IMR-90 (cell line): ENCODE measurements around the gene PRKCB. TPM values are rescaled to one million over a fixed set of nuclear protein-coding genes. Genes with fewer than 3 reads are reported as not detected.

Experiments used
- ATAC-seq: fragments of 200-7000 bp; cut with Tn5 transposase; 2 replicates; pipeline ENCODE4 v1.9.1; 2020; ENCODE audit warnings: low read depth, mild to moderate bottlenecking, moderate library complexity
- BruUV-seq: library from RNA; stranded (reverse); fragments of 400-500 nt; replicated peaks from 2 replicates; lab custom pipeline; 2021; lab: Mats Ljungman, UMichigan
- CTCF ChIA-PET: fragments of 300-600 bp; formaldehyde crosslinking; extraction: SDS; loops from one replicate; lab custom pipeline; 2021; ENCODE audit warnings: antibody characterized with exemption; lab: Yijun Ruan, JAX
- POLR2A ChIA-PET: fragments of 300-600 bp; sonication (Branson Sonifier 250); formaldehyde crosslinking; loops from one replicate; lab custom pipeline; 2022; ENCODE audit warnings: antibody characterized with exemption; ENCODE audit not compliant: unreplicated experiment; lab: Charles Lee
- DNase-seq: peaks from one replicate; pipeline ENCODE4 v3.0.0; 2013
- H2AFZ ChIP-seq: replicated peaks from 2 replicates; pipeline ENCODE3; 2013; ENCODE audit warnings: low read length, mild to moderate bottlenecking; ENCODE audit not compliant: poor library complexity
- H2AK5ac ChIP-seq: 2 replicates; pipeline ENCODE4 v1.6.1; 2013; ENCODE audit warnings: low read depth, low read length, inconsistent platforms
- H2AK9ac ChIP-seq: replicated peaks from 2 replicates; pipeline ENCODE3; 2013; ENCODE audit warnings: mild to moderate bottlenecking, low read depth, low read length, moderate library complexity; ENCODE audit not compliant: poor library complexity
- H2BK120ac ChIP-seq: 2 replicates; pipeline ENCODE4 v1.6.1; 2013; ENCODE audit warnings: low read depth, low read length, inconsistent platforms
- H2BK15ac ChIP-seq: 3 replicates; pipeline ENCODE4 v1.6.1; 2013; ENCODE audit warnings: low read depth, low read length, inconsistent platforms
- H2BK20ac ChIP-seq: 2 replicates; pipeline ENCODE4 v1.6.1; 2013; ENCODE audit warnings: low read depth, mild to moderate bottlenecking, inconsistent platforms, low read length, moderate library complexity
- H2BK5ac ChIP-seq: 2 replicates; pipeline ENCODE4 v1.6.1; 2013; ENCODE audit warnings: mild to moderate bottlenecking, low read depth, low read length, inconsistent platforms; ENCODE audit not compliant: poor library complexity, severe bottlenecking
- H3K14ac ChIP-seq: replicated peaks from 2 replicates; pipeline ENCODE4 v1.6.1; 2013; ENCODE audit warnings: low read depth, low read length, inconsistent platforms
- H3K18ac ChIP-seq: 2 replicates; pipeline ENCODE4 v1.6.1; 2013; ENCODE audit warnings: low read depth, low read length, control low read depth
- H3K23ac ChIP-seq: 2 replicates; pipeline ENCODE4 v1.6.1; 2013; ENCODE audit warnings: low read depth, low read length, inconsistent platforms
- H3K27ac ChIP-seq: 2 replicates; pipeline ENCODE4 v1.5.1; 2013; ENCODE audit warnings: mild to moderate bottlenecking, control low read depth, low read length; ENCODE audit not compliant: insufficient read depth
- H3K27me3 ChIP-seq: 2 replicates; pipeline ENCODE4 v1.6.1; 2013; ENCODE audit warnings: low read length; ENCODE audit not compliant: control insufficient read depth, insufficient read depth
- H3K36me3 ChIP-seq: 2 replicates; pipeline ENCODE4 v1.6.1; 2013; ENCODE audit warnings: low read length, mixed read lengths; ENCODE audit not compliant: control insufficient read depth, insufficient read depth
- H3K4ac ChIP-seq: 2 replicates; pipeline ENCODE4 v1.6.1; 2013; ENCODE audit warnings: low read depth, low read length, inconsistent platforms
- H3K4me1 ChIP-seq: 2 replicates; pipeline ENCODE4 v1.6.1; 2013; ENCODE audit warnings: low read length, mixed read lengths; ENCODE audit not compliant: control insufficient read depth, insufficient read depth
- H3K4me2 ChIP-seq: 2 replicates; pipeline ENCODE4 v1.6.1; 2013; ENCODE audit warnings: low read depth, mild to moderate bottlenecking, control low read depth, low read length, moderate library complexity
- H3K4me3 ChIP-seq: 2 replicates; pipeline ENCODE4 v1.5.1; 2013; ENCODE audit warnings: low read depth, mild to moderate bottlenecking, control low read depth, low read length, moderate library complexity; ENCODE audit not compliant: insufficient read depth
- H3K56ac ChIP-seq: 2 replicates; pipeline ENCODE4 v1.6.1; 2013; ENCODE audit warnings: low read length, inconsistent platforms; ENCODE audit not compliant: insufficient read depth; ENCODE audit errors: extremely low read depth
- H3K79me1 ChIP-seq, 2 experiments: 2 replicates each; pipeline ENCODE4 v1.6.1; 2013; ENCODE audit warnings: low read length in 2 of 2, inconsistent platforms in 1 of 2, low read depth in 1 of 2
- H3K9ac ChIP-seq: 2 replicates; pipeline ENCODE4 v1.6.1; 2013; ENCODE audit warnings: low read depth, low read length, control low read depth
- H3K9me1 ChIP-seq: 2 replicates; pipeline ENCODE4 v1.6.1; 2013; ENCODE audit warnings: low read length, inconsistent platforms; ENCODE audit not compliant: insufficient read depth
- H3K9me3 ChIP-seq: 2 replicates; pipeline ENCODE4 v1.6.1; 2013; ENCODE audit warnings: low read length; ENCODE audit not compliant: control insufficient read depth, insufficient read depth
- H4K20me1 ChIP-seq: 2 replicates; pipeline ENCODE4 v1.6.1; 2013; ENCODE audit warnings: low read length, inconsistent platforms; ENCODE audit not compliant: insufficient read depth
- H4K5ac ChIP-seq: 2 replicates; pipeline ENCODE4 v1.6.1; 2013; ENCODE audit warnings: mild to moderate bottlenecking, low read depth, low read length, control low read depth
- H4K8ac ChIP-seq, 2 experiments: 2 replicates each; pipeline ENCODE4 v1.6.1; 2013; ENCODE audit warnings: low read depth in 2 of 2, low read length in 2 of 2, control low read depth in 1 of 2, inconsistent platforms in 1 of 2
- H4K91ac ChIP-seq: 2 replicates; pipeline ENCODE4 v1.6.1; 2013; ENCODE audit warnings: low read depth, low read length, inconsistent platforms; ENCODE audit not compliant: insufficient read depth
- BHLHE40 ChIP-seq: fragments of 150-350 bp; IDR thresholded peaks from 2 replicates; pipeline ENCODE4 v1.6.1; 2016; ENCODE audit warnings: mild to moderate bottlenecking, low read depth, low read length
- CEBPB ChIP-seq: IDR thresholded peaks from 2 replicates; pipeline ENCODE4 v1.6.1; 2012; ENCODE audit warnings: low read depth, low read length, improper control_type of control experiment
- CHD1 ChIP-seq: IDR thresholded peaks from 2 replicates; pipeline ENCODE4 v1.6.1; 2012; ENCODE audit warnings: low read depth, low read length, improper control_type of control experiment
- CTCF ChIP-seq: conservative IDR thresholded peaks from 2 replicates; pipeline ENCODE4 v1.5.1; 2012; ENCODE audit warnings: mild to moderate bottlenecking, low read depth, low read length, improper control_type of control experiment
- ELK1 ChIP-seq: fragments of 150-350 bp; IDR thresholded peaks from 2 replicates; pipeline ENCODE4 v1.6.1; 2016; ENCODE audit warnings: low read depth, mild to moderate bottlenecking, low read length, moderate library complexity, borderline replicate concordance
- FOS ChIP-seq: fragments of 150-350 bp; IDR thresholded peaks from 2 replicates; pipeline ENCODE4 v1.6.1; 2016; ENCODE audit warnings: low read depth, low read length
- MAFK ChIP-seq: IDR thresholded peaks from 2 replicates; pipeline ENCODE4 v1.6.1; 2012; ENCODE audit warnings: low read depth, low read length, improper control_type of control experiment
- MAZ ChIP-seq: IDR thresholded peaks from 2 replicates; pipeline ENCODE4 v1.6.1; 2012; ENCODE audit warnings: low read depth, mild to moderate bottlenecking, low read length, improper control_type of control experiment, moderate library complexity, borderline replicate concordance
- MXI1 ChIP-seq: IDR thresholded peaks from 2 replicates; pipeline ENCODE4 v1.6.1; 2012; ENCODE audit warnings: low read depth, mild to moderate bottlenecking, low read length, moderate library complexity, borderline replicate concordance
- NFE2L2 ChIP-seq: fragments of 150-350 bp; IDR thresholded peaks from 2 replicates; pipeline ENCODE4 v1.6.1; 2016; ENCODE audit warnings: low read depth, mild to moderate bottlenecking, low read length
- POLR2A ChIP-seq: IDR thresholded peaks from 2 replicates; pipeline ENCODE4 v1.6.1; 2012; ENCODE audit warnings: mild to moderate bottlenecking, low read depth, low read length
- RAD21 ChIP-seq: IDR thresholded peaks from 2 replicates; pipeline ENCODE4 v1.6.1; 2012; ENCODE audit warnings: low read length, improper control_type of control experiment
- RCOR1 ChIP-seq: IDR thresholded peaks from 2 replicates; pipeline ENCODE4 v1.6.1; 2012; ENCODE audit warnings: mild to moderate bottlenecking, low read length, improper control_type of control experiment; ENCODE audit not compliant: insufficient replicate concordance
- RFX5 ChIP-seq: IDR thresholded peaks from 2 replicates; pipeline ENCODE4 v1.8.0; 2012; ENCODE audit warnings: low read depth, mild to moderate bottlenecking, low read length, moderate library complexity
- SMC3 ChIP-seq: fragments of 150-350 bp; IDR thresholded peaks from 2 replicates; pipeline ENCODE4 v1.6.1; 2016; ENCODE audit warnings: low read depth, mild to moderate bottlenecking, antibody characterized with exemption, low read length, moderate library complexity
- WGBS, 2 experiments: methylation state at CpG; one replicate each; pipeline versions ENCODE4 v1.1.5 to v1.1.7; 2013; ENCODE audit warnings: missing lambda C conversion rate in 2 of 2; ENCODE audit not compliant: insufficient read length in 1 of 2; ENCODE audit errors: extremely low coverage in 2 of 2; 5-methylcytosine and 5-hydroxymethylcytosine counted together
- dilution Hi-C: fragments of 300-500 bp; cut with HindIII; formaldehyde crosslinking; loops from one replicate; pipeline ENCODE4 v1.14.3; 2018; ENCODE audit warnings: low sequenced_read_pairs; ENCODE audit not compliant: unreplicated experiment
- in situ Hi-C: fragments of 300-500 bp; cut with MboI; formaldehyde crosslinking; loops from 3 replicates; pipeline ENCODE4 v1.14.3; 2019; ENCODE audit warnings: low sequenced_read_pairs, inconsistent platforms, mixed read lengths
- intact Hi-C: fragments of 100-400 bp; cut with micrococcal nuclease; formaldehyde crosslinking; loops from 2 replicates; pipeline ENCODE4 v1.10.0; 2022
- polyA plus RNA-seq, 3 experiments: library from polyadenylated mRNA; depleted of rRNA; stranded (reverse); fragments of >200 nt; gene quantifications; 2 replicates each; pipeline ENCODE4 v1.2.3, GENCODE V29; 2012; ENCODE audit warnings: low replicate concordance in 1 of 3
- total RNA-seq: library from RNA; depleted of rRNA; stranded (reverse); fragments of >200 nt; gene quantifications from 2 replicates; pipeline ENCODE4 v1.2.3, GENCODE V29; 2012
- TF ChIP-seq, protein P1 (sequence below): fragments of 150-350 bp; IDR thresholded peaks from 2 replicates; pipeline ENCODE4 v1.6.1; 2017; ENCODE audit warnings: mild to moderate bottlenecking, antibody characterized with exemption, low read length, low read depth

PRKCB gene
- total and polyA plus RNA-seq, 2 of the 4 experiments (the other 2 are of a cell fraction): under 0.01 TPM; not detected in 1

- CTCF ChIA-PET: interaction anchor here (1.9 kb wide), 1 partner anchor 230 kb away, joined by 4 read pairs; no protein-coding TSS in a partner anchor
- no peak overlapping the region for H3K4me3 ChIP-seq
- no peaks in the 10 kb centered on the region for H3K27me3 ChIP-seq
- POLR2A ChIA-PET: no interaction called here
- H3K4ac ChIP-seq: no peak overlapping the region
- no peak overlapping the region for H3K4me2 ChIP-seq
- H3K79me1 ChIP-seq: no peaks in the 10 kb centered on the region
- BruUV-seq: no TSS peak
- H2AFZ ChIP-seq: no peak overlapping the region
- H2BK120ac ChIP-seq: no peak overlapping the region
- no peak for TF ChIP-seq CTCF
- no peak for TF ChIP-seq RCOR1
- TF ChIP-seq MAFK: no peak
- TF ChIP-seq CHD1: no peak
- no peak for TF ChIP-seq SMC3
- no peak for TF ChIP-seq CEBPB
- TF ChIP-seq MAZ: no peak
- no peak for TF ChIP-seq RFX5
- TF ChIP-seq BHLHE40: no peak
- TF ChIP-seq RAD21: no peak
- TF ChIP-seq FOS: no peak
- TF ChIP-seq ELK1: no peak
- TF ChIP-seq POLR2A: no peak
- no peak for TF ChIP-seq NFE2L2
- TF ChIP-seq, protein P1, sequence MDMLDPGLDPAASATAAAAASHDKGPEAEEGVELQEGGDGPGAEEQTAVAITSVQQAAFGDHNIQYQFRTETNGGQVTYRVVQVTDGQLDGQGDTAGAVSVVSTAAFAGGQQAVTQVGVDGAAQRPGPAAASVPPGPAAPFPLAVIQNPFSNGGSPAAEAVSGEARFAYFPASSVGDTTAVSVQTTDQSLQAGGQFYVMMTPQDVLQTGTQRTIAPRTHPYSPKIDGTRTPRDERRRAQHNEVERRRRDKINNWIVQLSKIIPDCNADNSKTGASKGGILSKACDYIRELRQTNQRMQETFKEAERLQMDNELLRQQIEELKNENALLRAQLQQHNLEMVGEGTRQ: no peak
- TF ChIP-seq MXI1: no peak
- no peak overlapping the region for H3K9ac ChIP-seq
- H4K8ac ChIP-seq: no peak overlapping the region
- DNase-seq: no peak
- H3K27ac ChIP-seq: no peak overlapping the region
- no peaks in the 10 kb centered on the region for H3K36me3 ChIP-seq
- no peak overlapping the region for H3K23ac ChIP-seq
- H3K18ac ChIP-seq: no peak overlapping the region
- no peaks in the 10 kb centered on the region for H3K4me1 ChIP-seq
- H2AK9ac ChIP-seq: no peak overlapping the region
- no peaks in the 10 kb centered on the region for H3K9me3 ChIP-seq
- no peak overlapping the region for H2BK20ac ChIP-seq
- H4K5ac ChIP-seq: no peak overlapping the region
- in situ Hi-C loops: loop anchor here (10.0 kb wide), 2 partner anchors 208 to 698 kb away; no protein-coding TSS in a partner anchor
- H3K56ac ChIP-seq: no peak overlapping the region
- ATAC-seq: no peak
- dilution Hi-C loops: no loop called here
- no peak overlapping the region for H2BK5ac ChIP-seq
- no peaks in the 10 kb centered on the region for H3K9me1 ChIP-seq
- H4K91ac ChIP-seq: no peak overlapping the region
- intact Hi-C loops: no loop called here
- no CpG with 5 or more reads among the region's 1 CpG for WGBS, 2 experiments
- H4K20me1 ChIP-seq: no peaks in the 10 kb centered on the region
- no peak overlapping the region for H2AK5ac ChIP-seq
- H3K14ac ChIP-seq: no peak overlapping the region
- H2BK15ac ChIP-seq: no peak overlapping the region
Measured at GRCh38 chr16:23807028-23807427, 28.8 kb upstream of the PRKCB start.
